Measurements from ENCODE around the gene FAM43B.

DNA sequence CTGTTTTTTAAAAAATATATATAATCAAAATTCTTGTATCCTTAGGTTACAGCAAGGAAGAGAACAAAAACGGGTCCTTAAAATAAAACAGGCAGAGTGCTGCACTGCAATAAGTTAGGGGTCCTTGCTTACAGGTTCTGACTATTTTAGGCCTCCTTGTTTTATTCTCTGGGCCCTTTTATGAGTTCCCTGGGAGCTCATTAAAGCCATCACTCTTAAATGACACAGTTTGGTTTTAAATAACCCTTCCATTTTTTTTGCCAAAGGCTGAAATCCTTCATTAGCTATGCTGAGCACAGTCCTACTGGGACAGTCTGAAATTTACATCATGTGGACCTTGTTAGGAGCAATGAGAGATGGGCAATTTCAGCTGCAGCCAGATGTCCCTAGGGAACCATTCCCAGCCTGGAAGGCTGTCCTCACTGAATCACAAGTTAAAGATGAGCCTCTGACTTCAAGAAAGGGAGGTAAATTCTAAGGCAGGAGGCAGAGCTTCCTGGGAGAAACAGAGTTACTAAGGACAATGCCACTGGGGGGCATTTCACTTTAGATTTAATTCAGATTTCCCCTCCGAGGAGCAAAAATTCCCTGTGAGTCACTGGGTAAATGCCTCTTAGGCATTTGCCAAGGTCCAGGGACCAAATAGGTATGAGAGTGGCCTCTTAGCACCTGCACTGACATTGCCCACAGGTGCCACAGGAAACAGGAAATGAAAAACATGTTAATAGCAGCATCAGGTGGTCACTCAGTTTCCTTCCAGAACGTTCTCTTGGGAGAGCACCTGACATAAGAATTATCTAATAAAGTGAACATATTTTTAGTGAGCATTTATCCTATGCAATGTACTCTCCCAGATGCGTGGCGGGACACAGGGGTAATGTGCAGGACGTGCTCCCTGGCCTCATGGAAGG, 40.6 kb upstream of the FAM43B start:
- TF ChIP-seq, protein P1, sequence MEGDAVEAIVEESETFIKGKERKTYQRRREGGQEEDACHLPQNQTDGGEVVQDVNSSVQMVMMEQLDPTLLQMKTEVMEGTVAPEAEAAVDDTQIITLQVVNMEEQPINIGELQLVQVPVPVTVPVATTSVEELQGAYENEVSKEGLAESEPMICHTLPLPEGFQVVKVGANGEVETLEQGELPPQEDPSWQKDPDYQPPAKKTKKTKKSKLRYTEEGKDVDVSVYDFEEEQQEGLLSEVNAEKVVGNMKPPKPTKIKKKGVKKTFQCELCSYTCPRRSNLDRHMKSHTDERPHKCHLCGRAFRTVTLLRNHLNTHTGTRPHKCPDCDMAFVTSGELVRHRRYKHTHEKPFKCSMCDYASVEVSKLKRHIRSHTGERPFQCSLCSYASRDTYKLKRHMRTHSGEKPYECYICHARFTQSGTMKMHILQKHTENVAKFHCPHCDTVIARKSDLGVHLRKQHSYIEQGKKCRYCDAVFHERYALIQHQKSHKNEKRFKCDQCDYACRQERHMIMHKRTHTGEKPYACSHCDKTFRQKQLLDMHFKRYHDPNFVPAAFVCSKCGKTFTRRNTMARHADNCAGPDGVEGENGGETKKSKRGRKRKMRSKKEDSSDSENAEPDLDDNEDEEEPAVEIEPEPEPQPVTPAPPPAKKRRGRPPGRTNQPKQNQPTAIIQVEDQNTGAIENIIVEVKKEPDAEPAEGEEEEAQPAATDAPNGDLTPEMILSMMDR (conservative IDR thresholded peaks at IDR 0.05; ENCODE audit: low read length): peak; percentile 21; the same call in 1 of the 2 replicates
- no peak for TF ChIP-seq EZH2phosphoT487 (IDR thresholded peaks at IDR 0.05; ENCODE audit: borderline replicate concordance, low read depth, low read length)

All from OCI-LY7 (cell line).